ENCODE results near the gene G3BP1. TPM values are rescaled to one million over a fixed set of nuclear protein-coding genes. Genes with fewer than 3 reads are reported as not detected.
A peak's percentile ranks its signal among the peaks of the same experiment; 100 is the strongest.

G3BP1 gene
- total and polyA plus RNA-seq, 2 of the 13 experiments (the other 11 are each of a cell fraction or from before 2014, with no cell fraction given), result 36.7 to 320 TPM

- TF ChIP-seq TSC22D2 (CRISPR knock-in tag; IDR thresholded peaks at IDR 0.05; ENCODE audit: borderline replicate concordance), result peak; percentile 58; the same call in 1 of the 2 replicates
- no peak; the same call in 1 of the 2 replicates for TF ChIP-seq ZNF605 (CRISPR knock-in tag; IDR thresholded peaks at IDR 0.05)
- no peak; the same call in 1 of the 2 replicates for TF ChIP-seq ZNF543 (CRISPR knock-in tag; IDR thresholded peaks at IDR 0.05)
- TF ChIP-seq SKI (IDR thresholded peaks at IDR 0.05; ENCODE audit: partially characterized antibody), result no peak
- TF ChIP-seq, protein P1, sequence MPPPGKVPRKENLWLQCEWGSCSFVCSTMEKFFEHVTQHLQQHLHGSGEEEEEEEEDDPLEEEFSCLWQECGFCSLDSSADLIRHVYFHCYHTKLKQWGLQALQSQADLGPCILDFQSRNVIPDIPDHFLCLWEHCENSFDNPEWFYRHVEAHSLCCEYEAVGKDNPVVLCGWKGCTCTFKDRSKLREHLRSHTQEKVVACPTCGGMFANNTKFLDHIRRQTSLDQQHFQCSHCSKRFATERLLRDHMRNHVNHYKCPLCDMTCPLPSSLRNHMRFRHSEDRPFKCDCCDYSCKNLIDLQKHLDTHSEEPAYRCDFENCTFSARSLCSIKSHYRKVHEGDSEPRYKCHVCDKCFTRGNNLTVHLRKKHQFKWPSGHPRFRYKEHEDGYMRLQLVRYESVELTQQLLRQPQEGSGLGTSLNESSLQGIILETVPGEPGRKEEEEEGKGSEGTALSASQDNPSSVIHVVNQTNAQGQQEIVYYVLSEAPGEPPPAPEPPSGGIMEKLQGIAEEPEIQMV (CRISPR knock-in tag; IDR thresholded peaks at IDR 0.05; ENCODE audit: low read depth), result peak; percentile 92
- no peak for TF ChIP-seq SRSF9 (IDR thresholded peaks at IDR 0.05; ENCODE audit: borderline replicate concordance, insufficient read depth, low read depth, low read length, poor library complexity, severe bottlenecking)
- TF ChIP-seq MAF1 (CRISPR knock-in tag; IDR thresholded peaks at IDR 0.05; ENCODE audit: borderline replicate concordance), result no peak
- no peak for TF ChIP-seq IRF1 (CRISPR knock-in tag; IDR thresholded peaks at IDR 0.05; ENCODE audit: low read depth)
- no peak for TF ChIP-seq ZNF343 (CRISPR knock-in tag; IDR thresholded peaks at IDR 0.05)
- no peak for TF ChIP-seq ZNF326 (CRISPR knock-in tag; IDR thresholded peaks at IDR 0.05; ENCODE audit: borderline replicate concordance)
- TF ChIP-seq GMEB2 (CRISPR knock-in tag; IDR thresholded peaks at IDR 0.05; ENCODE audit: low read depth), result 0 out of 2 replicates have a peak, but pooled peaks have one; percentile 4
- peak; percentile 76; the same call in 1 of the 2 replicates for TF ChIP-seq ARNT2 (CRISPR knock-in tag; IDR thresholded peaks at IDR 0.05; ENCODE audit: low read depth)
- no peak for TF ChIP-seq MTA3 (CRISPR knock-in tag; IDR thresholded peaks at IDR 0.05)
- TF ChIP-seq HNRNPH1 (optimal IDR thresholded peaks at IDR 0.05; ENCODE audit: low read depth, low read length), result no peak
- TF ChIP-seq ZBTB21 (CRISPR knock-in tag; IDR thresholded peaks at IDR 0.05), result no peak
- TF ChIP-seq SALL1 (CRISPR knock-in tag; IDR thresholded peaks at IDR 0.05), result peak; percentile 56; the same call in 1 of the 2 replicates
- TF ChIP-seq ZNF260 (CRISPR knock-in tag; IDR thresholded peaks at IDR 0.05; ENCODE audit: borderline replicate concordance, low read depth), result no peak
- no peak for TF ChIP-seq ZNF720 (CRISPR knock-in tag; IDR thresholded peaks at IDR 0.05)
- 0 out of 2 replicates have a peak, but pooled peaks have one; percentile 39 for TF ChIP-seq FOSL1 (CRISPR knock-in tag; IDR thresholded peaks at IDR 0.05; ENCODE audit: borderline replicate concordance)
- no peak for TF ChIP-seq TIGD3 (CRISPR knock-in tag; IDR thresholded peaks at IDR 0.05; ENCODE audit: borderline replicate concordance)
- no peak for TF ChIP-seq ZC3H13 (CRISPR knock-in tag; IDR thresholded peaks at IDR 0.05)
Observed at GRCh38 chr5:151771259-151772028, at the start of gene G3BP1 (continued).

Measured in HepG2 (cell line).